Pancreas (tissue), 10 donors: ENCODE results near the gene GRAPL. TPM values are rescaled to one million over a fixed set of nuclear protein-coding genes. Genes with fewer than 3 reads are reported as not detected.
"Not testable (repeated sequence)": the region's sequence is repeated elsewhere in the genome, so short reads cannot be mapped to it uniquely, and the experiment has no call there.

Experiments
- ATAC-seq, 4 donors: fragments of 200-7000 bp; cut with Tn5 transposase; one replicate each; pipeline versions ENCODE4 v1.8.0 to v1.9.1; 2020; ENCODE audit warnings: mild to moderate bottlenecking in 4 of 4, moderate library complexity in 4 of 4
- DNase-seq, 6 donors: peaks; one replicate each; pipeline ENCODE4 v3.0.0-alpha.2; 2020
- FAIRE-seq: peaks from 2 replicates; lab custom pipeline; 2012; peaks lifted over from hg19 to GRCh38; lab: Jason Lieb, UNC
- H3K27ac ChIP-seq, 4 donors: fragments of 200-600 bp; sonication (generic); 1 replicate in 3 of 4; 2 replicates in 1 of 4; pipeline versions ENCODE4 v1.5.0 to v1.8.0; 2020
- H3K27me3 ChIP-seq, 4 donors: fragments of 200-600 bp; one replicate each; pipeline ENCODE4 v1.8.0; 2021
- H3K36me3 ChIP-seq, 3 donors: fragments of 200-600 bp; sonication (generic) in 1 of 3; one replicate each; pipeline versions ENCODE4 v1.5.0 to v1.8.0; 2020 to 2021
- H3K4me1 ChIP-seq, 3 donors: fragments of 200-600 bp; one replicate each; pipeline ENCODE4 v1.8.0; 2021
- H3K4me3 ChIP-seq, 4 donors: fragments of 200-600 bp; sonication (generic) in 2 of 4; one replicate each; pipeline versions ENCODE4 v1.5.0 to v1.8.0; 2020 to 2021
- H3K9me3 ChIP-seq, 4 donors: fragments of 200-600 bp; one replicate each; pipeline ENCODE4 v1.8.0; 2021
- WGBS, 2 donors: extraction: QIAGEN DNeasy Blood & Tissue Kit; methylation state at CpG; one replicate each; pipeline ENCODE4 v1.1.7; 2013; 5-methylcytosine and 5-hydroxymethylcytosine counted together
- intact Hi-C, 3 donors: fragments of 100-400 bp; cut with DNase I; formaldehyde crosslinking; loops; one replicate each; pipeline versions ENCODE4 v1.11.1 to v1.14.2; 2022
- polyA plus RNA-seq, 2 donors: library from polyadenylated mRNA; stranded (reverse); fragments of 200-250 nt; gene quantifications; one replicate each; pipeline ENCODE4 v1.2.3, GENCODE V29; 2013
- total RNA-seq, 6 donors: library from RNA; stranded (reverse); fragmentation: NEBNext Ultra II Directional in 4 of 6; extraction: Animal tissue kit (Norgen Biotek cat#: 25700) in 4 of 6; gene quantifications; one replicate each; pipeline versions ENCODE4 v1.2.1 to v1.2.4, GENCODE V29; 2021 to 2023
- TF ChIP-seq, protein P1 (sequence below), 4 donors: fragments of 200-600 bp; sonication (generic) in 3 of 4; IDR thresholded peaks; one replicate each; pipeline versions ENCODE4 v1.5.0 to v1.8.0; 2021; ENCODE audit warnings: antibody characterized with exemption in 4 of 4
- donor health status: healthy with polysubstance abuse.
- donor health status: DM: no; HTN: no; CAD: no; lungs with moderate emphysema.
- donor health status: DM: no; HTN: no; CAD: no.
- donor health status: control.
- donor health status: control.
- donor health status: Bipolar disorder and iron deficiency.
- donor health status: DM: yes; HTN: yes; CAD: no.
- donor health status: DM: no; HTN: no; CAD: no.
- donor health status: DM: no; HTN: no; CAD: no.
- donor health status: DM: yes; HTN: yes; CAD: no.

The GRAPL gene
- total and polyA plus RNA-seq, 8 donors: 0.19 to 2.5 (median 0.87) TPM; not detected in 2

GRCh38 chr17:19111111-19111711 is 16.2 kb upstream of the GRAPL start:
- WGBS, 2 donors: 0 to 2% methylated on average over 14 to 39 of the region's 39 CpGs
- H3K9me3 ChIP-seq, FAIRE-seq, H3K27me3 ChIP-seq, H3K36me3 ChIP-seq, intact Hi-C loops, H3K4me1 ChIP-seq: not testable (repeated sequence)
- peak; percentile 91 to 96 (median 95) for ATAC-seq
- peak overlapping the region; percentile 45 to 86 (median 65) for H3K27ac ChIP-seq
- H3K4me3 ChIP-seq: peak overlapping the region in 3 of 4 donors; percentile 18 to 37 (median 36)
- TF ChIP-seq, protein P1, sequence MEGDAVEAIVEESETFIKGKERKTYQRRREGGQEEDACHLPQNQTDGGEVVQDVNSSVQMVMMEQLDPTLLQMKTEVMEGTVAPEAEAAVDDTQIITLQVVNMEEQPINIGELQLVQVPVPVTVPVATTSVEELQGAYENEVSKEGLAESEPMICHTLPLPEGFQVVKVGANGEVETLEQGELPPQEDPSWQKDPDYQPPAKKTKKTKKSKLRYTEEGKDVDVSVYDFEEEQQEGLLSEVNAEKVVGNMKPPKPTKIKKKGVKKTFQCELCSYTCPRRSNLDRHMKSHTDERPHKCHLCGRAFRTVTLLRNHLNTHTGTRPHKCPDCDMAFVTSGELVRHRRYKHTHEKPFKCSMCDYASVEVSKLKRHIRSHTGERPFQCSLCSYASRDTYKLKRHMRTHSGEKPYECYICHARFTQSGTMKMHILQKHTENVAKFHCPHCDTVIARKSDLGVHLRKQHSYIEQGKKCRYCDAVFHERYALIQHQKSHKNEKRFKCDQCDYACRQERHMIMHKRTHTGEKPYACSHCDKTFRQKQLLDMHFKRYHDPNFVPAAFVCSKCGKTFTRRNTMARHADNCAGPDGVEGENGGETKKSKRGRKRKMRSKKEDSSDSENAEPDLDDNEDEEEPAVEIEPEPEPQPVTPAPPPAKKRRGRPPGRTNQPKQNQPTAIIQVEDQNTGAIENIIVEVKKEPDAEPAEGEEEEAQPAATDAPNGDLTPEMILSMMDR (IDR thresholded peaks at IDR 0.05): peak in 2 of 4 donors; percentile 23 to 25
- DNase-seq: peak; percentile 37 to 87 (median 74)

GRCh38 chr17:19111801-19112458 is 15.5 kb upstream of the GRAPL start:
- not testable (repeated sequence) for H3K36me3 ChIP-seq

DNA sequence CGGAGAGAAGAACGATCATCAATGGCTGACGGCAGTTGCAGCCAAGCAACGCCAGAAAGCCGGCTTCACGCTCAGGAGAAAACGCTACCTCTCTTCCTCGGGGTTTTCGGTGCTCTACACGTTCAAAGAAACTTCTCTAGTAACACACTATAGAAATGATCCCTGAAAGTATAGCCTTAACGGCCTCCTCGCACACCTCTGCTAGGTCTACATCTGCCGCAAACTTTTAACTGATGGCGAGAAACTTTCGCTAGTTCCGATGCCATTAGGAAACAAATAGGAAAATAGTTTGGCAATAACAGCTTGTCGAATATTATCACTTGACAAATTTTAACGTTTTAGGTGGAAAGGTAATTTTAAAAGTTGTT is 14.9 kb upstream of the GRAPL start:
- H3K27me3 ChIP-seq, H3K4me3 ChIP-seq, H3K36me3 ChIP-seq, intact Hi-C loops, H3K9me3 ChIP-seq, H3K4me1 ChIP-seq, H3K27ac ChIP-seq, FAIRE-seq, ATAC-seq: not testable (repeated sequence)
- peak in 2 of 6 donors; percentile 3 to 7 for DNase-seq
- 0% methylated on average over 5 of the region's 18 CpGs; no CpG with 5 or more reads in 1 of the 2 donors for WGBS, 2 donors

More at GRCh38 chr17:19111801-19112458, 15.5 kb upstream of the GRAPL start:
- peak; percentile 25 to 86 (median 54) for DNase-seq
- H3K27me3 ChIP-seq, FAIRE-seq, H3K4me3 ChIP-seq, intact Hi-C loops, H3K4me1 ChIP-seq, H3K9me3 ChIP-seq: not testable (repeated sequence)
- peak; percentile 28 to 44 (median 35) for ATAC-seq
- 0% methylated on average over 24 to 33 of the region's 47 CpGs for WGBS, 2 donors
- H3K27ac ChIP-seq: peak overlapping the region in 3 of 4 donors; percentile 71 to 86 (median 75)

DNA sequence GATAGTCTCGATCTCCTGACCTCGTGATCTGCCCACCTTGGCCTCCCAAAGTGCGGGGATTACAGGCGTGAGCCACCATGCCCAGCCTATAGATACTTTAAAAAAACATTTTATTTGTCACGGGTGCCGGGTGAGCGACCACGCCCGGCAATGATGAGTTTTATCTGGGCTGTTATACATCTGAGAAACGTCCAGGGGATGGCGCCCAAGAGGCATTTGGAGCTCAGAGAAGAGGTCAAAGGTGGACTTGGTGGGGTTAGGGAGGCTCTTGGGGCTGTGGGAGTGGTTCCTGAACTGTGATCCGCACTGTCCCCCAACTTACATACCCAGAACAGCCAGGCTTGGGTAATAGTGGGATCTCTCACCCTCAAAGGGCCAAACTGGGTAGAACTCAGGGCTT is 8.7 kb upstream of the GRAPL start:
- H3K36me3 ChIP-seq, H3K9me3 ChIP-seq, DNase-seq, intact Hi-C loops, H3K4me1 ChIP-seq, FAIRE-seq, H3K27ac ChIP-seq, H3K27me3 ChIP-seq, H3K4me3 ChIP-seq: not testable (repeated sequence)
- ATAC-seq: peak; percentile 59 to 79 (median 72)
- no CpG with 5 or more reads among the region's 12 CpGs for whole genome bisulfite sequencing, 2 donors

DNA sequence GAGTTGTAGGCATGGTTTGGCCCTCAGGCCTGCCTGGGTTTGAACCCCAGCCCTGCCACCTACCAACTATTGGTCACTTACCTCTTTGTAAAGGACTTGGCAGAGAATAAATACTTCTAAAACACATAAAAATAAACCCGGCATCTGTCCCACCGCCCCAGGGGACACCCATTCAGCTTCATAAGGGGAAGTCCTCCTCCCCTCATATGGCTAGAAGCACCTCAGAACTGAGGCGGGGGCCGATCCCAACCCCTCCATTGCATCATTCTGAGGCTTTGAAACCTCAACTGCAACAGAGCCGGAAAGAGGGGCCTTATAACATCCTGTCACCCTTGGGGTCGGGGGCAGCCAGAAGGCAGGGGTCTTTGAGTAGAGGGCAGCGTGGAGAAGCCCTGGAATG is 2.1 kb upstream of the GRAPL start:
- H3K27ac ChIP-seq, ATAC-seq, H3K4me3 ChIP-seq, intact Hi-C loops, FAIRE-seq, H3K9me3 ChIP-seq, H3K36me3 ChIP-seq, H3K4me1 ChIP-seq, H3K27me3 ChIP-seq, DNase-seq: not testable (repeated sequence)
- WGBS, 2 donors: 39 to 57% methylated on average over 2 of the region's 7 CpGs

- WGBS, 2 donors: no CpG with 5 or more reads among the region's 9 CpGs
- intact Hi-C loops, H3K4me3 ChIP-seq, H3K36me3 ChIP-seq, FAIRE-seq, H3K27me3 ChIP-seq, H3K27ac ChIP-seq, H3K9me3 ChIP-seq, ATAC-seq, H3K4me1 ChIP-seq, DNase-seq: not testable (repeated sequence)
These were observed 2.1 kb downstream of the GRAPL start for GRCh38 chr17:19129500-19129899.

DNA sequence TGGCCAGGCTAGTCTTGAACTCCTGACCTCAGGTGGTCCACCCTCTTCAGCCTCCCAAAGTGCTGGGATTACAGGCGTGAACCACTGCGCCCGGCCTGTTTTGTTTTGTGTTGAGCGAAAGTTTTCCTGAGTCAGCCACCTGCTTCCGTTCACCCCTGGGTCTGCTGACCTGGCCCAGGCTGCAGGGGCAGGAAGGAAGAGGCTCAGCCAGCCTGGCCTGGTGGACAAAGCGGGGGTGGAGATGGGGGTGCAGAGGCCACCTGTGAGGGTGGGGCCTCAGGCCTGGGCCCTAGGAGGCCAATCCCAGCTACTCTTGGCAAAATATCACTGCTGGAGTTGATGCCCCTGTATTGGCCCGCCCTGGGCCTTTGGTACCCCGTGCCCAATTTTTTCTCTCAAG is 3.7 kb downstream of the GRAPL start:
- H3K27ac ChIP-seq, ATAC-seq, FAIRE-seq, H3K36me3 ChIP-seq, H3K27me3 ChIP-seq, DNase-seq, intact Hi-C loops, H3K4me1 ChIP-seq, H3K4me3 ChIP-seq, H3K9me3 ChIP-seq: not testable (repeated sequence)
- no CpG with 5 or more reads among the region's 8 CpGs for WGBS, 2 donors

DNA sequence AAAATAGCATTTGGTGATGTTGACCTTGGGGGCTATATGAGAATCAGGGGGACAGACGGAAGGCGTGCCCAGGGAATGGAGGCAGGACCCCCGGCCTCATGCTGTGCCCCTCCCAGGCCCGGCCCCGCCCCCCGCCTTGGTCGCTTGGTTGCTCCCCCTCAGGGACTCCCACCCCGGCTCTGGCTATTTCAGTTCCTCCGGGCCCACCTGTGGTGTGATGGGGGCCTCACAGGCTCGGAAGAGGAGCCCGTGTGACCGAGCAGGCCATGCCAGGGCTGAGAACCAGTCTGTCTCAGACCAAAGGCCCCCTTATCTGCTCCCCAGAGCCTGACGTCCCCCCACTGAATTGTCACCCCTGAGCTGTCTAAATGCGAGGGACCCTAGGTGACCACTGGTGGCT is 4.4 kb downstream of the GRAPL start:
- intact Hi-C loops, ATAC-seq, H3K4me3 ChIP-seq, FAIRE-seq, H3K9me3 ChIP-seq, DNase-seq, H3K4me1 ChIP-seq, H3K27ac ChIP-seq, H3K27me3 ChIP-seq, H3K36me3 ChIP-seq: not testable (repeated sequence)
- WGBS, 2 donors: no CpG with 5 or more reads among the region's 14 CpGs

GRCh38 chr17:19133793-19134192 is 6.4 kb downstream of the GRAPL start:
- WGBS, 2 donors: no CpG with 5 or more reads among the region's 9 CpGs
- H3K36me3 ChIP-seq, H3K27ac ChIP-seq, FAIRE-seq, ATAC-seq, H3K9me3 ChIP-seq, intact Hi-C loops, H3K4me1 ChIP-seq, H3K27me3 ChIP-seq, H3K4me3 ChIP-seq, DNase-seq: not testable (repeated sequence)

GRCh38 chr17:19135391-19135790 is 8.0 kb downstream of the GRAPL start:
- FAIRE-seq, DNase-seq, H3K4me3 ChIP-seq, H3K27ac ChIP-seq, H3K27me3 ChIP-seq, intact Hi-C loops, H3K36me3 ChIP-seq, H3K4me1 ChIP-seq, H3K9me3 ChIP-seq: not testable (repeated sequence)
- no CpG with 5 or more reads among the region's 13 CpGs for WGBS, 2 donors
- peak; percentile 25 to 51 (median 36) for ATAC-seq

DNA sequence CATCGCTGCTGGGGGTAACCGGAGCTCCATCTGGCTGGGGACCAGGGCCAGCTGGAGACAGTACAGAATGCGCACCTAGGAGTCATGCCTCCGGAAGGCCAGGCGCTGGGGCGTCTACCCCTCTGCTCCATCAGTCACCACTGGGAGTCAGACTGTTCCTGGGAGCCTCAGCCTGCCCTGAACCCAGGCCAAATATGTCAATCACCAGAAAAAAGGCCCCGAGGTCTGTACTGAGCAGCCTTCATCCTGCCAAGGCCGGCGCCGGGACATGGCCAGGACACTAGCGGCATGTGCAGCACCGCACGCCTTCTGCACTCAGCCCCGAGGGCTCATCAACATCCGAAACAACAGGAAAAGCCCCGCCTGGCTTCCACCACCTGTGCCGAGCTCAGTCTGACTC is 8.7 kb downstream of the GRAPL start:
- DNase-seq, FAIRE-seq, H3K27ac ChIP-seq, H3K36me3 ChIP-seq, H3K9me3 ChIP-seq, H3K4me1 ChIP-seq, intact Hi-C loops, H3K4me3 ChIP-seq, H3K27me3 ChIP-seq: not testable (repeated sequence)
- no CpG with 5 or more reads among the region's 17 CpGs for WGBS, 2 donors
- ATAC-seq: peak; percentile 78 to 87 (median 85)
